ENCODE results near the gene AKIRIN1. TPM values are rescaled to one million over a fixed set of nuclear protein-coding genes. Genes with fewer than 3 reads are reported as not detected.
"Not testable (repeated sequence)": the region's sequence is repeated elsewhere in the genome, so short reads cannot be mapped to it uniquely, and the experiment has no call there.

Gene AKIRIN1
- total RNA-seq, 1 donor from 2014 or later = 49.6 TPM

DNA sequence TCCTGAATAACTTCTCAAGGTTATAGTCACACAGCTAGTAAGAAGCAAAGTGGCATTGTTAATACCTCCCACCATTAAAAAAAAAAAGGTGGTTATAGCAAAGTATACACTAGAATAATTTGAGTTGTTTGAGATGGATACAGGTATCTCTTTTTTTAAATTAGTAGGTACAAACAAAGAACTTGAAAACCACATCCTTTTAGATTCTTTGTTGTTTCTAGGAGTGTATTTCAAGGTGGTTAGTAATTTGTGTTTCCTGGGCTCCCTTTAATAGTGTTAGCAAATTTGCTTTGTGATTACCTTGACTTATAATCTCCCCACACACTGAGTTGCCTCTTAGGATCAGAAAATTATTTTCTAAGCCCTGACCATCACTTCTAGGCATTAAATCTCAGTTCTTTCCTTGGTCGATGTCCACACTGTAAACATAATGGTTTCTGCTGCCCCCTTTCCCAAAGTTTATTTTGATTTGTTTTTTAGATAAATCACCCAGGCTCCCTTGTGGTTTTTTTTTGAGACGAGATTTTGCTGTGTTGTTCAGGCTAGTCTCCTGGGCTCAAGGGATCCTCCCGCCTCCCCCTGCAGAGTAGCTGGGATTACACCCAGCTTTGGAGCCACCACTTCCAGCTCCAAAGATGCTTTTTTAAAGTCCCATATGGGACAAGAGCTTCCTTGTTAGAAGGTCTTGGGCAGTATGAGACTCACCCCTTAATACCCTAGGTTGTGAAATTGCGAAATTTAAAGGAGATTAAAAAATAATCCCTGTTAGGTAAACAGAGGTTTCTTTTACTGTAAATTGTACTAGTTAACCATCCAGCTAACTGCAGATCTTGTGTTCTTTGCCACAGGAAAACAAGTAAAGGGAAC, 6.2 kb downstream of the AKIRIN1 start:
- no peak for DNase-seq (ENCODE audit: low spot score)

GRCh38 chr1:38997901-38998190, 6.8 kb downstream of the AKIRIN1 start:
- DNase-seq (ENCODE audit: low spot score) = no peak

- DNase-seq (ENCODE audit: low spot score) = no peak
Measured at GRCh38 chr1:39001516-39002421, 10.7 kb downstream of the AKIRIN1 start.

DNA sequence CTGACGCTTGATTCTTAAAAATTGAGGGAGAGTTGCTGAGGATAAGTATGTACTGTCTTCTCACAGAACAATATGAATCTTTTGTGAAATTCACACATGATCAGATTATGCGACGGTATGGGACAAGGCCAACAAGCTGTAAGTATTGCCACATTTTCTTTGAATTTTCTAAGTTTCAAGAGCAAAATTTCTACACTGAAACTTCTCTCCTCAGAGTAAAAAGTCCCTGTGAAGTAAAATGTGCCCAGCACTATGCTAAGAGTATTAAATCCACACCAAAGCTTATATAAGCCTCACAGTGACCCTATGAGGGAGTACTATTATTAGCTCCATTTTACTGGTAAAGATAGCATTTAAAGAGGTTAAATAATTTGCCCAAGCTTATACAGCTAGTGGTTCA, 12.2 kb downstream of the AKIRIN1 start:
- no peak for DNase-seq (ENCODE audit: low spot score)

- DNase-seq (ENCODE audit: low spot score) = no peak
Measured at GRCh38 chr1:39003794-39004193, 12.7 kb downstream of the AKIRIN1 start.

DNA sequence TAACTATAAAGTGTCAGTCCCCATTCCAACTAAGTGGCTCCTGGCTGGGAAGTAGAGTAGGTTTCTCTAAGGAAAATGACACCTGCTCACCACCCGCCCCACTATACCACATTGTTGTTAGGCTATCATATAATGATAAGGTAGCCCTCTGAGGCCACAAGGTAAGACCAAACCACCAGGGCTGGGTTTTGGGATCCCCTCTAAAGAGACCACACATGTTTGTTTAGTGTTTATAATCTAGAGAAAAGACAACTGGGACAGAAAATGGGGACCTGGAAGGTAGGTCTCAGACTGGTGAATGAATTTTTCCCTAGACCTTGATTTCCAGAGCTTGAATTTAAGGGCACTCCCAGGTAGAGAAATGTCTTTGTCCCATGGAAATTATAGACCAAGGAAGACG, 15.2 kb downstream of the AKIRIN1 start:
- no peak for DNase-seq (ENCODE audit: low spot score)

DNA sequence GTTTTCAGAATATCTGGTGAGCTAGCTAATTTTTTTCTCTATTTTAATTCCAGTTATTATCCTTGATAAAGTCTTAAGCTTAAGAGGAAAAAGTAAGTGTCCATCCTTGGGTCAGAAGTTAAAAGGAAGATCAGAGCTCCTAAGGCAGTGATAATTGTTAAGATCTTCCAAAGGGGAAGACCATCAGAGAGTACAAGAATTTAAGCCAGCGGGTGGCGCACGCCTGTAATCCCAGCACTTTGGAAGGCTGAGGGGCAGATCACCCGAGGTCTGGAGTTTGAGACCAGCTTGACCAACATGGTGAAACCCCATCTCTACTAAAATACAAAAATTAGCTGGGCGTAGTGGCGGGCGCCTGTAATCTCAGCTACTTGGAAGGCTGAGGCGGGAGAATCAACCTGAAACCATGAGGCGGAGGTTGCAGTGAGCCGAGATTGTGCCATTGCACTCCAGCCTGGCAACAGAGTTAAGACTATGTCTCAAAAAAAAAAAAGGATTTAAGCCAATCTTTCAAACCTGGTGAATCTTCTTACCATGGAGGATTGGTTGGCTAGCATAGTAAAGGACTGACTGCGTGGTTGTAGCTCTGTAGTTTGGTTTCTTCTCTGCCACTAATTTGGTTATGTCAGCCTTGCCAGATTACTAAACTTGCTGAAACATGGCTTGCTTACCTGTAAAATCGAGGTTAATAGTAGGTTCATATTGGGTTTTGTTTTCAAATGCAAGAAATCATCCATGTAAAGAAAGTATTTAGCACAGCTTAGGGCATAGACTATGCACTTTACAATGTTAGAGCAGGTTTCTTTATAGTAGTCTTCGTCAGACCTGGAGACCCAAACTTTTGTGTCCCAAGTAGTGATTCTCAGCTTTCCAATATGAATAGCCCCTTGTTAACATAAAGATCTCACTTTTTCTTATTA, 15.9 kb downstream of the AKIRIN1 start:
- no peak for DNase-seq (ENCODE audit: low spot score)

- DNase-seq (ENCODE audit: low spot score) = not testable (repeated sequence)
Measured at GRCh38 chr1:39014956-39015355, 23.9 kb downstream of the AKIRIN1 start.

- no peak for DNase-seq (ENCODE audit: low spot score)
Measured at GRCh38 chr1:39016604-39017171, 25.6 kb downstream of the AKIRIN1 start.

DNA sequence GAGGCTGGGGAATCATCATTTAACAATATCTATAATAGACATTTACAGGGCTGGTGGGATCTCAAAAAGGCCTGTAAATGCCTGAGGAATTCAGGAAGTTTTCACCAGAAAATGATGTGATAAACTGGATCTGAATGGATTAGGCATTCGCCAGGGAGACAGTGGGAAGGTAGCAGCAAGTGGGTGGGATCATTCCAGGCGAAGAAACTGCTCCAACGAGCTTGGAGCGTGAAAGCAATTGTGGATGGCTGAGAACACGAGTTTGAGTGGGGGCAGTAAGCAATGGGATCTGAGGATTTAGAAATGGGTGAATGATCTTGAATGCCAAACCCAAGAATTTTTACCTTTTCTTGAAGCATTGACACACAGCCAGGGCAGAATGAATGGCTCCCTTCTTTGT, 26.2 kb downstream of the AKIRIN1 start:
- DNase-seq (ENCODE audit: low spot score) = no peak

- DNase-seq (ENCODE audit: low spot score) = not testable (repeated sequence)
Measured at GRCh38 chr1:39020494-39020893, 29.4 kb downstream of the AKIRIN1 start.

GRCh38 chr1:39021426-39021825, 30.4 kb downstream of the AKIRIN1 start:
- DNase-seq (ENCODE audit: low spot score) = no peak

DNA sequence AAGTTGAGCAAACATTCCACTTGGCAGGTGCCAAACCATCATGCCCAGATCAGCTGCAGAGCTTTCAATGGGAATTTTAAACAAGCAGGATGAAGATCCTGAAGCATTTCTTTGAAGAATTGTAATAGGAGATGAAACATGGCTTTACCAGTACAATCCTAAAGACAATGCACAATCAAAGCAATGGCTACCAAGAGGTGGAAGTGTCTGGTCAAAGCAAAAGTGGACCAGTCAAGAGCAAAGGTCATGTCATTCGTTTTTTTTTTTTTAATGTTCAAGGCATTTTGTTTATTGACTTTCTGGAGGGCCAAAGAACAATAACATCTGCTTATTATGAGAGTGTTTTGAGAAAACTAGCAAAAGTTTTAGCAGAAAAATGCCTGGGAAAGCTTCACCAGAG, 32.1 kb downstream of the AKIRIN1 start:
- no peak for DNase-seq (ENCODE audit: low spot score)

GRCh38 chr1:39026051-39026865, 35.2 kb downstream of the AKIRIN1 start, which contains the start of gene NDUFS5:
NDUFS5 (plus strand) TSS chr1:39026350; CDS start chr1:39028725, 2,375 bp downstream.
- peak; percentile 93 for DNase-seq (ENCODE audit: low spot score)

- no peak for DNase-seq (ENCODE audit: low spot score)
Measured at GRCh38 chr1:39026866-39027507, 35.9 kb downstream of the AKIRIN1 start.

GRCh38 chr1:39034114-39034654, 43.1 kb downstream of the AKIRIN1 start:
- no peak for DNase-seq (ENCODE audit: low spot score)

GRCh38 chr1:39036678-39037077, 45.6 kb downstream of the AKIRIN1 start:
- no peak for DNase-seq (ENCODE audit: low spot score)

- no peak for DNase-seq (ENCODE audit: low spot score)
Measured at GRCh38 chr1:39043513-39043912, 52.4 kb downstream of the AKIRIN1 start.

- no peak for DNase-seq (ENCODE audit: low spot score)
Measured at GRCh38 chr1:39044762-39045161, 53.7 kb downstream of the AKIRIN1 start.

DNA sequence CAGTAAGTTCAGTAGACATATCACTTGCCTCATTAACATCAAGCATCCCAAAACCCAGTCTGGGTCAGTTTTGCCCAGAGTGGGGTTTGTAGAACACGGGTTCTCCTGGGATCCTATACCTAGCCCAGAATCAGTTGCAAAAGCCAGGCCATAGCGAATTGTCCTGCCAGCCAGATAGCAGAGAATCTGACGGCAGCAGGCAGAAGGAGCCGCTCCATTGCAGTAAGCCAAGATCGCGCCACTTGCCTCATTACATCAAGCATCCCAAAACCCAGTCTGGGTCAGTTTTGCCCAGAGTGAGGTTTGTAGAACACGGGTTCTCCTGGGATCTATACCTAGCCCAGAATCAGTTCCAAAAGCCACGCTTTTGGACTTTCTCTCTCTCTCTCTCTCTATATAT, 54.2 kb downstream of the AKIRIN1 start:
- DNase-seq (ENCODE audit: low spot score) = no peak
